HAP-1 (cell line): ENCODE measurements around the gene USP21.
"Not testable (repeated sequence)": the region's sequence is repeated elsewhere in the genome, so short reads cannot be mapped to it uniquely, and the experiment has no call there.

Source experiments
- DNase-seq, 2 experiments: peaks; one replicate each; pipeline ENCODE4 v3.0.0-alpha.2; 2016 to 2020; ENCODE audit warnings: low spot score in 2 of 2
- H3K27me3 ChIP-seq: fragments of 250-450 bp; sonication (Bioruptor Pico); 2 replicates; pipeline ENCODE4 v1.5.1; 2020; ENCODE audit warnings: low read depth, mild to moderate bottlenecking, moderate library complexity
- H3K36me3 ChIP-seq: fragments of 250-450 bp; sonication (Bioruptor Pico); replicated peaks from 2 replicates; pipeline ENCODE4 v1.5.1; 2020; ENCODE audit warnings: mild to moderate bottlenecking
- H3K4me1 ChIP-seq: fragments of 250-450 bp; sonication (Bioruptor Pico); 2 replicates; pipeline ENCODE4 v1.5.1; 2020; ENCODE audit warnings: mild to moderate bottlenecking
- H3K4me3 ChIP-seq: fragments of 250-450 bp; sonication (Bioruptor Pico); 2 replicates; pipeline ENCODE4 v1.5.1; 2020; ENCODE audit warnings: mild to moderate bottlenecking, moderate library complexity
- H3K9me3 ChIP-seq: fragments of 250-450 bp; sonication (Bioruptor Pico); 2 replicates; pipeline ENCODE4 v1.5.1; 2020; ENCODE audit warnings: mild to moderate bottlenecking, moderate library complexity
- in situ Hi-C: fragments of 300-500 bp; cut with MboI; formaldehyde crosslinking; loops from 3 replicates; pipeline ENCODE4 v1.14.3; 2020; ENCODE audit warnings: low sequenced_read_pairs, inconsistent platforms, mixed read lengths

Gene USP21, protein sequence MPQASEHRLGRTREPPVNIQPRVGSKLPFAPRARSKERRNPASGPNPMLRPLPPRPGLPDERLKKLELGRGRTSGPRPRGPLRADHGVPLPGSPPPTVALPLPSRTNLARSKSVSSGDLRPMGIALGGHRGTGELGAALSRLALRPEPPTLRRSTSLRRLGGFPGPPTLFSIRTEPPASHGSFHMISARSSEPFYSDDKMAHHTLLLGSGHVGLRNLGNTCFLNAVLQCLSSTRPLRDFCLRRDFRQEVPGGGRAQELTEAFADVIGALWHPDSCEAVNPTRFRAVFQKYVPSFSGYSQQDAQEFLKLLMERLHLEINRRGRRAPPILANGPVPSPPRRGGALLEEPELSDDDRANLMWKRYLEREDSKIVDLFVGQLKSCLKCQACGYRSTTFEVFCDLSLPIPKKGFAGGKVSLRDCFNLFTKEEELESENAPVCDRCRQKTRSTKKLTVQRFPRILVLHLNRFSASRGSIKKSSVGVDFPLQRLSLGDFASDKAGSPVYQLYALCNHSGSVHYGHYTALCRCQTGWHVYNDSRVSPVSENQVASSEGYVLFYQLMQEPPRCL

DNA sequence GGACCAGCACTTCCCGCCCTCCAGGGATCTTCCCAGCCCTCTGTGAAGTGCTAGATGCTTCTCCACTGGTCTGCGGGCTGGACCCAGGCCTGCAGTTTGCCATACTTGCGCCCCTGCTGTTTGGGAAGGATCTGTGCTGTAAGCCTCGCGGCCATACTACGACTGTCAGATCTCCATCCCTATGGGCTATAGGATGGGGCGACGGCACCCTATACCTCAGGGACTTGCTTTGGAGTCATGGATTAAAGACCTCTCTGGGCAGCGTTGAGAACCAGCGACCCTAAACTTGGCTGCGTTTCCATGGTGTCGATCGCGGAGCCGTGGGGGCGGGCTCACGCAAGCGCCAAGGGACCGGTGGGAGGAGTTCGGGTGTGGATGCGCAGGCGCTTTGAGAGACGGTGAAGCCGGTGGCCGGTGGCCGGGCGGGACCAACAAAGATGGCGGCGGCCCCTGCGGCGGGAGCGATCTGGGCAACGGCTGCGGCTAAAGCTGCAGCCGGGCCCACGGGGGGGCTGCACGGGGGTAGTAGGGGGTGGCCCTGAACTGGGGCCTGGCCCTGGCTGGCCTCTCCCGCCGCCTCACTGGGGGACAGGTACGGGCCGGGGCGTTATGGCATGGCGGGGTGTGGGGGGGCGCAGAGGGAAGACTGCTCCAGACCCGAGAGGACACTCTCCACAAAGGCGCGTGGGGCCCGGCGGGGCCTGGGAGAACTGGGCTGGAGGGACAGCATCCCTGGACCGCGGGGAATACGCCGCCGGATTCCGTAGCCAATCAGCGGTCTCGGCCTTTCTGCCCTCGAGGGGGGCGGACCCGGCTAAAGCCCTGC is at the start of gene USP21:
Gene USP21 (plus strand): TSS at position 414 of the 826 bp plus-strand sequence. CDS start 1,141 bp downstream, outside the sequence.
- H3K9me3 ChIP-seq: no peaks in the 10 kb centered on the region; the same call in 1 of the 2 replicates
- peak within 1 kb of the TSS; percentile 96 for H3K4me3 ChIP-seq
- peak; percentile 89 to 95 for DNase-seq
- in situ Hi-C loops: no loop called here
- H3K27me3 ChIP-seq: no peaks in the 10 kb centered on the region
- peaks cover 12% of the 10 kb centered on the region for H3K4me1 ChIP-seq
- H3K36me3 ChIP-seq: peaks cover 18% of the 10 kb centered on the region

- no peak overlapping the region for H3K4me3 ChIP-seq
- H3K27me3 ChIP-seq: no peaks in the 10 kb centered on the region
Observed at GRCh38 chr1:161111117-161111516, 48.2 kb upstream of the USP21 start.

DNA sequence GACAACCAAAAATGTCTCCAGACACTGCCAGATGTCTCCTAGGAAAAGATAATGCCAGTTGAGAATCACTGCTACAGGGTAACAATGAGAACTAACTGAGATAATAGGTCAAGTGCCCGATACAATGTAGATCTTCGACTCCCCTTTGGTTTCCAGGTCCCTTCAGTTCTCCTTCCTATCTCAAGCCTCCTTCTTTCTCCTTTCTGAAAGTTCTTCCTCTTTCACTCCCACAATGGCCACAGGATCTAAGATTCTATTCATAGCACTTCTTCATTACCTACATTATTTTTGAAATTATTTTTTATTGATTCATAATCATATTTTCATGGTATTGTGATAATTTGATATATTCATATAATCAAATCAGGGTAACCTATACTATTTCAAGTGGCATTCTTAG is 47.8 kb upstream of the USP21 start:
- H3K4me1 ChIP-seq: peaks cover 5% of the 10 kb centered on the region; the same call in 1 of the 2 replicates
- H3K36me3 ChIP-seq: peaks cover 5% of the 10 kb centered on the region
- in situ Hi-C loops: no loop called here
- H3K27me3 ChIP-seq: no peaks in the 10 kb centered on the region
- no peaks in the 10 kb centered on the region for H3K9me3 ChIP-seq
- no peak for DNase-seq
- H3K4me3 ChIP-seq: no peak overlapping the region

More at GRCh38 chr1:161111117-161111516, 48.2 kb upstream of the USP21 start:
- Histone ChIP-seq H3K4me1 (peaks cover 5% of the 10 kb centered on the region; the same call in 1 of the 2 replicates), H3K9me3 (no peaks in the 10 kb centered on the region), H3K36me3 (peaks cover 8% of the 10 kb centered on the region)
- in situ Hi-C loops: no loop called here
- DNase-seq: no peak

- peaks cover 8% of the 10 kb centered on the region; the same call in 1 of the 2 replicates for H3K36me3 ChIP-seq
- H3K9me3 ChIP-seq: no peaks in the 10 kb centered on the region
- H3K4me1 ChIP-seq: peaks cover 8% of the 10 kb centered on the region
- DNase-seq: no peak
- in situ Hi-C loops: no loop called here
- H3K27me3 ChIP-seq: no peaks in the 10 kb centered on the region
- no peak overlapping the region for H3K4me3 ChIP-seq
Observed at GRCh38 chr1:161113915-161114314, 45.4 kb upstream of the USP21 start.

DNA sequence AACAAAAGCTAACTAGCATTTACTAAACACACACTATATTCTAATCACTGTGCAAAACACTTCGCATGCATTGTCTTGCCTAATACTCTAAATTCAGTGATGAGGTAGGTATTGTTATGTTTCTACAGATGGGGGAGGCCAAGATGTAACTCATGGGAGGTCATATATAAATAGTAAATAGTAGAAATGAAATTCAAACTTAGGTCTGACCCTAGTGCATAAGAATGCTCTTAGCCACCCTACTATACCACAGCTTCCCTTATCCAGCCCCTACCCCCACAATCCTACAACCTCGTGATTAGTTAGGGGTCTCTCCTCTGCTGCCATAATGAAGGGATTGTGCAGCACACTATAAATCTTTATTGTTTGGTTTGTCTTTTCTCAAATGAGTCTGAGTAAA is 44.7 kb upstream of the USP21 start:
- H3K36me3 ChIP-seq: peaks cover 8% of the 10 kb centered on the region; the same call in 1 of the 2 replicates
- H3K27me3 ChIP-seq: no peaks in the 10 kb centered on the region
- in situ Hi-C loops: no loop called here
- peaks cover 14% of the 10 kb centered on the region for H3K4me1 ChIP-seq
- no peak overlapping the region for H3K4me3 ChIP-seq
- H3K9me3 ChIP-seq: no peaks in the 10 kb centered on the region
- no peak for DNase-seq

DNA sequence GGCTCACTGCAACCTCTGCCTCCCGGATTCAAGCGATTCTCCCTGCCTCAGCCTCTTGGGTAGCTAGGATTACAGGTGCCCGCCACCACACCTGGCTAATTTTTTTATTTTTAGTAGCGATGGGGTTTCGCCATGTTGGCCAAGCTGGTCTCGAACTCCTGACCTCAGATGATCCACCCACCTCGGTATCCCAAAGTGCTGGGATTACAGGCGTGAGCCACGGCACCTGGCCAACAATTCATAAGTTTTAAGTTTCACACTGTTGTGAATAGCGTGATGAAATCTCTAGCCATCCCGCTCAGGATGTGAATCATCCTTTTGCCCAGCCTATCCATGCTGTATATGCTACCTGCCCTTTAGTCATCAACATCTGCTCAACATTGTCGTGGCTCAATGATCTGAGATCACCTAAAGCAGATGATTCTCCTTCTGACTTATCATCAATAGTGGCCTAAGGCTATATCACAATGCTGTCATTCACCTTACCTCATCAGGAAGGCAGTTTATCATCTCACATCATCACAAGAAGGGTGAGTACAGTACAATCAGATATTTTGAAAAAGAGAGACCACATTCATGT is 44.1 kb upstream of the USP21 start:
- Histone ChIP-seq H3K27me3 (no peaks in the 10 kb centered on the region), H3K4me3 (no peak overlapping the region), H3K9me3 (no peaks in the 10 kb centered on the region), H3K36me3 (peaks cover 15% of the 10 kb centered on the region), H3K4me1 (peaks cover 14% of the 10 kb centered on the region)
- in situ Hi-C loops: no loop called here
- DNase-seq: no peak

- H3K9me3 ChIP-seq, in situ Hi-C loops, H3K4me3 ChIP-seq, H3K27me3 ChIP-seq, DNase-seq: not testable (repeated sequence)
- Histone ChIP-seq H3K4me1 (peaks cover 14% of the 10 kb centered on the region), H3K36me3 (peaks cover 22% of the 10 kb centered on the region)
Observed at GRCh38 chr1:161115961-161116360, 43.3 kb upstream of the USP21 start.

DNA sequence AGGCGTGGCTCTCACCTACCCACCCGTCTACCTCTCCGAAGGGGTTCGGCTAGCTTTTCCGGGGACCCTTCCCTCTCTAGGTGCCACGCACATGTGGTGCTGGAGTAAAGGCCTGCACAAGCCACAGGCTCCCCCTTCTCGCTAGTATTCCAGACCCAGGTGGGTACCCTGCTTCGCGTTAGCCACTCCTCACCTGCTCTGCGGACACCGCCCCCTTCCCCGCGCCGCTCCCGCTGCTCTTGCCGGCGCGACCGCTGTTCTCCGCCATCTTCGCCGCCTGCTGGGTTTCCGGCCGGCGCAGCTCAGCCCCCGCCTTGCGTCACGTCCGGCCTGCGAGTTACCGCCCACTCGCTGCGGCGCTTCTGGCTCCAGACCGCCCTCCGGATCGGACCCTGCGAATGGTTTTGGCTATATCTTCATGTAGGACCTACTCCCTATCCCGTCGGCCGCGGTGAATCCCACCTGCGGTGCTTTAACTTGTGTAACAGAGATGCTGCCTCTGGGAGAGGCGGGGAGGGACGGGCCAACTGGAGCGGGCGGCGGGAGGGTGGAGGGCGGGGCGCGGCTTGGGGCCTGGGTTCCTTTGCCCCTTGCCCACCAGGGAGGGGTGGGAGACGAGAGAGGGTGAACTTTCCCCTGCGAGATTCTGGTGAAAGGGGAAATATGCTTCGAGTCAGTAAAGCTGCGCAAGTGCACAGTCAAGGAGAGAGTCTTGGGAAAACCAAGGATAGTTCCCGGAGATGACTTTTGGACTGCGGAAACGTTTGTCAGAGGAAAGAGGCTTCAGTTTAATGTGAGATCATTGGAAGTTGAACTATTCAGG is 41.3 kb upstream of the USP21 start, which contains the start of the genes NIT1 and PFDN2:
Gene NIT1 (plus strand): TSS at position 347 of the 823 bp plus-strand sequence. CDS start 72 bp downstream, at position 419.
Gene PFDN2 (minus strand): TSS at position 279 of the 823 bp plus-strand sequence. CDS start 11 bp downstream, at position 268.
- H3K27me3 ChIP-seq: no peaks in the 10 kb centered on the region
- peaks cover 14% of the 10 kb centered on the region for H3K4me1 ChIP-seq
- in situ Hi-C loops: no loop called here
- peak within 1 kb of the TSS; percentile 91 for H3K4me3 ChIP-seq
- peak; percentile 83 to 91 for DNase-seq
- H3K36me3 ChIP-seq: peaks cover 42% of the 10 kb centered on the region
- H3K9me3 ChIP-seq: no peaks in the 10 kb centered on the region

GRCh38 chr1:161119092-161119903 is 40.0 kb upstream of the USP21 start:
- H3K4me3 ChIP-seq: peak overlapping the region; percentile 91
- in situ Hi-C loops: no loop called here
- no peaks in the 10 kb centered on the region for H3K27me3 ChIP-seq
- DNase-seq: peak; percentile 52 to 65
- H3K4me1 ChIP-seq: peaks cover 14% of the 10 kb centered on the region
- no peaks in the 10 kb centered on the region for H3K9me3 ChIP-seq
- H3K36me3 ChIP-seq: peaks cover 52% of the 10 kb centered on the region

- H3K36me3 ChIP-seq: peaks cover 59% of the 10 kb centered on the region
- H3K27me3 ChIP-seq: no peaks in the 10 kb centered on the region
- H3K4me1 ChIP-seq: peaks cover 10% of the 10 kb centered on the region
- in situ Hi-C loops: no loop called here
- H3K9me3 ChIP-seq: no peaks in the 10 kb centered on the region
- no peak for DNase-seq
- no peak overlapping the region for H3K4me3 ChIP-seq
Observed at GRCh38 chr1:161121042-161121650, 38.2 kb upstream of the USP21 start.

DNA sequence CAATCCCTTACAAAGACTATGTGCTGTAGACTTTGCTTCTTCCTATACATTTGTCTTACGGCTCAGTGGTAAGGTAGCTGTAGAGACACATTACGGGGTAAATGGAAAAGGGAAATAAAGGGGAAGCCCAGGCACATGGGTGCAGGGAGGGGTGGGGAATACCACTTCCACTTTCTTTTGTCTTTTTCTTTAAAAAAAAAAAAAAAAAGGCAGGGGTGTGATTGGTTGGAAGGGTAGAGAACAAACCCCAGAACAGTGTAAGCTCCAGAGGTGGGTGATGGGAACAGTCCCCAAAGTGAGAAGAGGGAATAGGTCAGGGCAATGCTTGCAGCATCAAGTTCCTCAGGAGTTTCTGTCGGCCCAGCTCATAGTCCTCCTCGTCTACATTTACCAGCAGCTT is 37.5 kb upstream of the USP21 start:
- peaks cover 10% of the 10 kb centered on the region for H3K4me1 ChIP-seq
- H3K9me3 ChIP-seq: no peaks in the 10 kb centered on the region
- DNase-seq: no peak
- H3K27me3 ChIP-seq: no peaks in the 10 kb centered on the region
- in situ Hi-C loops: no loop called here
- peaks cover 64% of the 10 kb centered on the region for H3K36me3 ChIP-seq
- no peak overlapping the region for H3K4me3 ChIP-seq

DNA sequence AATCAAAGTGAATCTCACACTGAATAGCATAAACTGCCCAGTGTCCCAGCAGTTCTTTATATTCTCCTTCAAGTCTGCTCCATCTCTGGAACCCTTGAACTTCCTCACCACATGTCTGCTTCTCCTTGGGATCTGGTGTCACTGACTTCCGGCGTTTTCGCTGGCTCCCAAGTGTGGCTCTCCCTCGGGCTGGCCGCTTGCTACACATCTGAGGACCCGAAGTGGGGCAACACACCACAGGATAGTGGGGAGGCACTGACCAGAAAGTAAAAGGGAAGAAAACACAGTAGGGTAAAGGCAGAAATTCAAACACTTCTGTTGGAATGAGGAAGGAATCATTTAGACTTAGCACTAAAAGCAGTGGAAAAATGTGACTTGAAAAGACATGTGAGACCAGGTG is 36.3 kb upstream of the USP21 start:
- H3K27me3 ChIP-seq: no peaks in the 10 kb centered on the region
- no peak for DNase-seq
- in situ Hi-C loops: no loop called here
- peaks cover 10% of the 10 kb centered on the region for H3K4me1 ChIP-seq
- H3K9me3 ChIP-seq: no peaks in the 10 kb centered on the region
- H3K4me3 ChIP-seq: no peak overlapping the region
- H3K36me3 ChIP-seq: peaks cover 71% of the 10 kb centered on the region
